Measurements from ENCODE around the gene SYNE2.
A peak's percentile ranks its signal among the peaks of the same experiment; 100 is the strongest.

The SYNE2 gene

DNA sequence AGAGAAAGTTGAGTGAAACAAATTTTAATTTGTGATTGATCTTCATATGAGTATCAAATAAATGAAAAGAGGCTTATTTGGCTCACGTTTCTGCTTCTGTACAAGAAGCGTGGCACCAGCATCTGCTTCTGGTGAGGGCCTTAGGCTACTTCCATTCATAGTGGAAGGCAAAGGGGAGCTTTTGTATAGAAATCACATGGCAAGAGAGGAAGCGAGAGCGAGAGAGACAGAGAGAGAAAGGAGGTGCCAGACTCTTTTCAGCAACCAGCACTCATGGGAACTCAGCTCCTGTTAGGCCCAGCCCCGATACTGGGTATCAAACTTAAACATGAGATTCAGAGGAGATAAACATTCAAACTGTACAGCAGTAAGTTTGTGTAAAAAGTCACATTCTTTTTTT, 121.4 kb downstream of the SYNE2 start:
- no peak for TF ChIP-seq Cebpa-rat (IDR thresholded peaks at IDR 0.05)
- peaks cover 0 to 59% (median 17%) of the 10 kb centered on the region in 11 experiments; a peak in 13 of 22 replicates for H3K36me3 ChIP-seq
- H3K9me3 ChIP-seq (replicated peaks in 1 of 11): no peaks in the 10 kb centered on the region
- no peak overlapping the region for H3K27ac ChIP-seq
- H3K9ac ChIP-seq: no peak overlapping the region
- no peaks in the 10 kb centered on the region for H3K4me1 ChIP-seq
- no peak overlapping the region for H3K4me2 ChIP-seq
- no peaks in the 10 kb centered on the region for H3K27me3 ChIP-seq
- H4K20me1 ChIP-seq: no peaks in the 10 kb centered on the region
- H3K4me3 ChIP-seq: no peak overlapping the region

DNA sequence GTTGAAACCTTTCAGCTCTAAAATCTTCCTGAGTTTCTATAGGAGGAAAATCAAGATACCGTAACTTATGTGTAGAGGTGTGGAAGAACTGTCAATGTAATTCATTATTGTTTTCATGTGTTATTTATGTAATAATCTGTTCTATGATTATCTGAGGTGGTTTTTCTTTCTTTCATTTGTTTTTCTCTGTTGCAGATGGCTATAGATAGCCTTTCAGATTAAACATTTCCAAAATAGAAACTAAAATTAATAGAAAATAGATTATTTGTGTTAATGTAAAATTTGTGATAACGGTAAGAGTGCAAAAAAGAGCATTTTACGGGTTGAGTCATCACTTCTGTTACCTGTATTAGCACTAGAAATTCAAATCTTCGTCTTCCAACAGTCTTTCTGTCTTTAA, 128.8 kb downstream of the SYNE2 start:
- Histone ChIP-seq H3K4me3 (no peak overlapping the region), H3K27ac (no peak overlapping the region), H3K27me3 (no peaks in the 10 kb centered on the region), H3K36me3 (peaks cover 0 to 53% (median 23%) of the 10 kb centered on the region in 11 experiments; a peak in 15 of 22 replicates), H3K9ac (no peak overlapping the region), H3K4me2 (no peak overlapping the region), H3K4me1 (peaks cover 0 to 2% (median 0%) of the 10 kb centered on the region in 10 experiments; a peak in 3 of 20 replicates), H4K20me1 (no peaks in the 10 kb centered on the region), H3K9me3 (replicated peaks in 1 of 11) (no peaks in the 10 kb centered on the region)
- no peak for TF ChIP-seq Cebpa-rat (IDR thresholded peaks at IDR 0.05)

DNA sequence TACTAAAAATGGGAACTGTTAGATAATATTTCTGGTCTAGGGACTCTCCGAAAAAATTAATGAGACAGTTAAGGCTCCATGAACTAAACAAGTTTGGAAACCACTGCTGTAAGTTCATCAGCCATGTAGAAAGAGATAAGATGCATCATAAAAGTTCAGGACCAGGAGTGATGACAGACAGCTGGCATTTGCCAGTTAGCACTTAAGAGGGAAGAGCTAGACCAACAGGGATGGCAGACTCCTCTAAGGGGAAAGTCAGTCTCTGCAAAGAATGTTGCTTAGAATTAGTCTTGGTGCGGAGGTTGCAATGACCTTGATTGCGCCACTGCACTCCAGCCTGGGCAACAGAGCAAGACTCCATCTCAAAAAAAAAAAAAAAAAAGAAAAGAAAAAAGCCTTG, 129.4 kb downstream of the SYNE2 start:
- Histone ChIP-seq H3K27ac (no peak overlapping the region), H3K4me3 (no peak overlapping the region), H3K4me2 (no peak overlapping the region), H4K20me1 (no peaks in the 10 kb centered on the region), H3K4me1 (peaks cover 0 to 8% (median 5%) of the 10 kb centered on the region in 10 experiments; a peak in 11 of 20 replicates), H3K36me3 (peaks cover 0 to 47% (median 20%) of the 10 kb centered on the region in 11 experiments; a peak in 15 of 22 replicates), H3K9ac (no peak overlapping the region), H3K9me3 (replicated peaks in 1 of 11) (no peaks in the 10 kb centered on the region), H3K27me3 (no peaks in the 10 kb centered on the region)
- no peak for TF ChIP-seq Cebpa-rat (IDR thresholded peaks at IDR 0.05)

DNA sequence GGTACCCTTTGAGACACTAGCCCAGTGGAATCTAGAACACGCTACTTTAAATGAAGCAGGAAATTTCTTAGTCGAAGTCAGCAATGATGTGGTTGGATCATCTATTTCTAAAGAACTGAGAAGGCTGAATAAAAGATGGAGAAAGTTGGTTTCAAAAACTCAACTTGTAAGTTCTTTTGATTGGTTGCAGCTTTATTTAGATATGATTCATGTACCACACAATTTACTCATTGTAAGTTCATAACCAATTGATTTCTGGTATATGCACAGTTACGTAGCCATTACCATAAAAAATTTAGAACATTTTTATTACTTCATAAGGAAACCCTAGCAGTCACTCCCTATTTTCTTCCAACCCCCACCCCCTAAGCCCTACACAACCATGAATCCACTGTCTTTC, 129.8 kb downstream of the SYNE2 start:
- Histone ChIP-seq H3K9me3 (replicated peaks in 1 of 11) (no peaks in the 10 kb centered on the region), H3K27me3 (no peaks in the 10 kb centered on the region), H3K27ac (no peak overlapping the region), H3K36me3 (peaks cover 0 to 42% (median 18%) of the 10 kb centered on the region in 11 experiments; a peak in 15 of 22 replicates), H3K9ac (no peak overlapping the region), H3K4me1 (peaks cover 0 to 10% (median 6%) of the 10 kb centered on the region in 10 experiments; a peak in 11 of 20 replicates), H4K20me1 (no peaks in the 10 kb centered on the region), H3K4me3 (no peak overlapping the region), H3K4me2 (no peak overlapping the region)
- TF ChIP-seq Cebpa-rat (IDR thresholded peaks at IDR 0.05): no peak

DNA sequence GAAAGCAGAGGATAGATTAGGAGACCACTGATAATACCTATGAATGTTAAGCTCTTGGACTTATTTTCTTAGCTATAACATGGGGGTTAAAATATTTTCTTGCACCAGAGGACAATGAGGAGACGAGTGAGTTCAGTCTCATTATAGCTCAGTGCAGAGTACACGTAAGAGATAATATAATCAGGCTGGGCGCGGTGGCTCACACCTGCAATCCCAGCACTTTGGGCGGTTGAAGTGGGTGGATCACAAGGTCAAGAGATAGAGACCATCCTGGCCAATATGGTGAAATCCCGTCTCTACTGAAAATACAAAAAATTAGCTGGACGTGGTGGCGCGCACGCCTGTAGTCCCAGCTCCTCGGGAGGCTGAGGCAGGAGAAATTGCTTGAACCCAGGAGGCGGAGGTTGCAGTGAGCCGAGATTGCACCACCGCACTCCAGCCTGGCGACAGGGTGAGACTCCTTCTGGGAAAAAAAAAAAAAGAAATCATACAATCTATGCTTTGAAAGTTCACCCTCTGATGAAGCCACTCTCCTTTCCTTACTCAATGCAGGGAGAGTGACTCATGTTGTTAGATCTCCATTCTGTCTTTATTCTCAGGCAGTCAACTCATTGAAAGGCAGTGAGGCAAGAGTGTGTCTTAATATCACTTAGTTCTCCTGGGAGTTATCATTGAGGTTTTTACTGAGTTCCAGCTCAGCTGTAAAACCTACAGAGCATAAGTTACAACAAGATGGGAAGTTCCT, 134.2 kb downstream of the SYNE2 start:
- Histone ChIP-seq H3K36me3 (peaks cover 0 to 31% (median 12%) of the 10 kb centered on the region in 11 experiments; a peak in 15 of 22 replicates), H4K20me1 (no peaks in the 10 kb centered on the region), H3K9me3 (replicated peaks in 1 of 11) (no peaks in the 10 kb centered on the region; a peak in 1 of 22 replicates), H3K4me1 (peaks cover 0 to 10% (median 6%) of the 10 kb centered on the region in 10 experiments; a peak in 11 of 20 replicates), H3K9ac (peak overlapping the region in 6 of 11 experiments; percentile 5 to 47 (median 20); a peak in 5 of 22 replicates), H3K27ac (peak overlapping the region in 8 of 11 experiments; percentile 17 to 77 (median 66); a peak in 14 of 22 replicates), H3K27me3 (no peaks in the 10 kb centered on the region), H3K4me3 (no peak overlapping the region), H3K4me2 (peak overlapping the region in 4 of 11 experiments; percentile 14 to 53 (median 20); a peak in 5 of 22 replicates)
- TF ChIP-seq Cebpa-rat (IDR thresholded peaks at IDR 0.05): peak in 8 of 11 experiments; percentile 45 to 84 (median 64); a peak in 11 of 22 replicates

DNA sequence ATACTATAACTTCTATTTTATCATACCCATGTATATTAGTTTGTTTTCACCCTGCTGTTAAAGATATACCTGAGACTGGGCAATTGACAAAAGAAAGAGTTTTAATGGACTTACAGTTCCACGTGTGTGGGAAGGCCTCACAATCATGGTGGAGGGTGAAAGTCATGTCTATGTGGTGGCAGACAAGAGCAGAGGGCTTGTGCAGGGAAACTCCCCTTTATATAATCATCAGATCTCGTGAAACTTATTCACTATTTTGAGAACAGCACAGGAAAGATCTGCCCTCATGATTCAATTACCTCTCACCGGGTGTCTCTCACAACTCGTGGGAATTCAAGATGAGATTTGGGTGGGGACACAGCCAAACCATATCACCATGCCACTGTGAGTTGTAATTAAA, 135.8 kb downstream of the SYNE2 start:
- TF ChIP-seq Cebpa-rat (IDR thresholded peaks at IDR 0.05): no peak
- Histone ChIP-seq H3K4me3 (no peak overlapping the region), H3K9me3 (replicated peaks in 1 of 11) (no peaks in the 10 kb centered on the region; a peak in 1 of 22 replicates), H3K27ac (peak overlapping the region in 2 of 11 experiments; percentile 62 to 68; a peak in 3 of 22 replicates), H3K36me3 (peaks cover 0 to 40% (median 21%) of the 10 kb centered on the region in 11 experiments; a peak in 15 of 22 replicates), H4K20me1 (no peaks in the 10 kb centered on the region), H3K27me3 (no peaks in the 10 kb centered on the region), H3K9ac (no peak overlapping the region), H3K4me2 (no peak overlapping the region), H3K4me1 (peaks cover 0 to 10% (median 6%) of the 10 kb centered on the region in 10 experiments; a peak in 11 of 20 replicates)

DNA sequence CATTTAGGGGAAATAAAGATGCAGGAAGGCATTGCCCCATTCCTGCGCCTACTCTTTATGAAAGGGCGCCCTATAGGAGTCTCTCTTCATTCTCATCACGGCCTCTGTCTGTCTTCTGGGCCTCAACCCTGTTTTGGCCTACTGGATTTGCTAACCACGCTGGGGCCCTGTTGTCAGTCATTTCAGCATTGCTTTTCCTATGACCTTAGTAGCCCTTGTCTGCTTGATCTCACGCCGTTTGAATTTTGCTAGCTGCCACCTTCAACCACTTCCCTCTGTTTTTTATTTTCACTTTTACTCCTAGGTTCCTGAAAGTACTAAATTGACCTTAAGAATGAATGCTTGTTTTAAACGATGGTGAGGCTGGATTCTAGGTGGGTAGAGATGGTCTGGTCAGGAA, 139.0 kb downstream of the SYNE2 start:
- Histone ChIP-seq H3K36me3 (peaks cover 3 to 49% (median 28%) of the 10 kb centered on the region in 11 experiments; a peak in 17 of 22 replicates), H3K27me3 (no peaks in the 10 kb centered on the region), H3K9ac (no peak overlapping the region), H3K27ac (no peak overlapping the region), H4K20me1 (no peaks in the 10 kb centered on the region), H3K9me3 (replicated peaks in 1 of 11) (no peaks in the 10 kb centered on the region; a peak in 1 of 22 replicates), H3K4me2 (no peak overlapping the region), H3K4me1 (peaks cover 0 to 7% (median 5%) of the 10 kb centered on the region in 10 experiments; a peak in 11 of 20 replicates), H3K4me3 (no peak overlapping the region)
- no peak for TF ChIP-seq Cebpa-rat (IDR thresholded peaks at IDR 0.05)

DNA sequence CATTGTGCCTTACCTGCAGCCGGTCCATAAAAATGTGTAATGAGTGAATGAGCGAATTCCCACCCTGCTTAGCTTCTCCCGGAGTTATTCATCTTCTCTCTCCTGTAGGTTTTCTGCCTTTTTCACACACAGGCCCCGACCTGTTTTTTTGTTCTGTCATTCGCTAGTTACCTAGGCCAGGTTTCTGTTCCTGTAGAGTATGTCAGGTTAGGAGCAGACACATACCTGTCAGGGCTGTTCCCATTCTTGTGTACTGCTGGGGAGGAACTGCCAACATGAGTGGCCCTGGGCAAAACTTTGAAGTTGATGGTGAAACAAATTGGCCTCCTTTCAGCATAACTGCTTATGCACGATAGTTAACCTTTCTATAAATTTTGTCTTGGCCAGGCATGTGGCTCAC, 140.1 kb downstream of the SYNE2 start:
- Histone ChIP-seq H3K4me3 (no peak overlapping the region), H3K27ac (no peak overlapping the region), H3K27me3 (no peaks in the 10 kb centered on the region), H4K20me1 (no peaks in the 10 kb centered on the region), H3K4me2 (no peak overlapping the region), H3K4me1 (no peaks in the 10 kb centered on the region), H3K9ac (no peak overlapping the region), H3K36me3 (peaks cover 10 to 59% (median 38%) of the 10 kb centered on the region in 11 experiments; a peak in 20 of 22 replicates), H3K9me3 (replicated peaks in 1 of 11) (no peaks in the 10 kb centered on the region; a peak in 1 of 22 replicates)
- no peak for TF ChIP-seq Cebpa-rat (IDR thresholded peaks at IDR 0.05)

DNA sequence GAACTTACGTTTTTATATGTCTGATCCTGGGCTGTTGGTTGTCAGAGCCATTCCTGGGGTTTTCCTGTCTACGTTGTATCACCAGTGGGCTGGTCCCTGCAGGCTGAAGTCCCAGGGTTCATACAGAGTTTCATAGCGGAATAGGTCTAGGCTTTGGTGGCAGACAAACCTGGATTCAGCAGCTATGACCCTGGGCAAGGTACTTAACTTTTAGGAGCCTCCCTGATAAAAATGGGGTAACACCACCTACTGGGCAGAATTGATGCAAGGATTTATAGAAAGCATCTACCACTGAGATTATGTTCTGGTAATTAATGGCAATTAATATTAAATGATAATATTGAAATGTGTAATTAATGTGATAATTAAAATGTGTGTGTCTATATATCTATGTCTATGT, 141.2 kb downstream of the SYNE2 start:
- Histone ChIP-seq H3K36me3 (peaks cover 12 to 62% (median 47%) of the 10 kb centered on the region in 11 experiments; a peak in 20 of 22 replicates), H3K27ac (no peak overlapping the region), H3K27me3 (no peaks in the 10 kb centered on the region), H3K4me1 (no peaks in the 10 kb centered on the region), H4K20me1 (no peaks in the 10 kb centered on the region), H3K9me3 (replicated peaks in 1 of 11) (no peaks in the 10 kb centered on the region), H3K4me2 (no peak overlapping the region), H3K9ac (no peak overlapping the region), H3K4me3 (no peak overlapping the region)
- no peak for TF ChIP-seq Cebpa-rat (IDR thresholded peaks at IDR 0.05)
